Neural cell (in vitro differentiated cells): ENCODE measurements around the gene OXER1.

ENCODE experiments used
- EP300 ChIP-seq: fragments of 450-650 bp; conservative IDR thresholded peaks from 2 replicates; pipeline ENCODE4 v1.6.1; 2014; ENCODE audit warnings: antibody characterized with exemption, mild to moderate bottlenecking, moderate library complexity; ENCODE audit not compliant: poor library complexity, severe bottlenecking
- POLR2AphosphoS5 ChIP-seq: IDR thresholded peaks from 2 replicates; pipeline ENCODE4 v1.6.1; 2012
- TF ChIP-seq, protein P1 (sequence below): fragments of 450-650 bp; IDR thresholded peaks from 2 replicates; pipeline ENCODE4 v1.5.1; 2014; ENCODE audit warnings: antibody characterized with exemption, mild to moderate bottlenecking, moderate library complexity; ENCODE audit not compliant: poor library complexity, severe bottlenecking

GRCh38 chr2:42752816-42753813 is 10.8 kb downstream of the OXER1 start:
- TF ChIP-seq, protein P1, sequence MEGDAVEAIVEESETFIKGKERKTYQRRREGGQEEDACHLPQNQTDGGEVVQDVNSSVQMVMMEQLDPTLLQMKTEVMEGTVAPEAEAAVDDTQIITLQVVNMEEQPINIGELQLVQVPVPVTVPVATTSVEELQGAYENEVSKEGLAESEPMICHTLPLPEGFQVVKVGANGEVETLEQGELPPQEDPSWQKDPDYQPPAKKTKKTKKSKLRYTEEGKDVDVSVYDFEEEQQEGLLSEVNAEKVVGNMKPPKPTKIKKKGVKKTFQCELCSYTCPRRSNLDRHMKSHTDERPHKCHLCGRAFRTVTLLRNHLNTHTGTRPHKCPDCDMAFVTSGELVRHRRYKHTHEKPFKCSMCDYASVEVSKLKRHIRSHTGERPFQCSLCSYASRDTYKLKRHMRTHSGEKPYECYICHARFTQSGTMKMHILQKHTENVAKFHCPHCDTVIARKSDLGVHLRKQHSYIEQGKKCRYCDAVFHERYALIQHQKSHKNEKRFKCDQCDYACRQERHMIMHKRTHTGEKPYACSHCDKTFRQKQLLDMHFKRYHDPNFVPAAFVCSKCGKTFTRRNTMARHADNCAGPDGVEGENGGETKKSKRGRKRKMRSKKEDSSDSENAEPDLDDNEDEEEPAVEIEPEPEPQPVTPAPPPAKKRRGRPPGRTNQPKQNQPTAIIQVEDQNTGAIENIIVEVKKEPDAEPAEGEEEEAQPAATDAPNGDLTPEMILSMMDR, result no peak
- TF ChIP-seq POLR2AphosphoS5, result no peak
- TF ChIP-seq EP300, result no peak
